GM03348 (cell line): Measurements from ENCODE around the gene GSTA5.
"Not testable (repeated sequence)": the region's sequence is repeated elsewhere in the genome, so short reads cannot be mapped to it uniquely, and the experiment has no call there.

Source experiments
- DNase-seq: peaks from one replicate; pipeline ENCODE4 v3.0.0; 2012; ENCODE audit warnings: low spot score

The GSTA5 gene

DNA sequence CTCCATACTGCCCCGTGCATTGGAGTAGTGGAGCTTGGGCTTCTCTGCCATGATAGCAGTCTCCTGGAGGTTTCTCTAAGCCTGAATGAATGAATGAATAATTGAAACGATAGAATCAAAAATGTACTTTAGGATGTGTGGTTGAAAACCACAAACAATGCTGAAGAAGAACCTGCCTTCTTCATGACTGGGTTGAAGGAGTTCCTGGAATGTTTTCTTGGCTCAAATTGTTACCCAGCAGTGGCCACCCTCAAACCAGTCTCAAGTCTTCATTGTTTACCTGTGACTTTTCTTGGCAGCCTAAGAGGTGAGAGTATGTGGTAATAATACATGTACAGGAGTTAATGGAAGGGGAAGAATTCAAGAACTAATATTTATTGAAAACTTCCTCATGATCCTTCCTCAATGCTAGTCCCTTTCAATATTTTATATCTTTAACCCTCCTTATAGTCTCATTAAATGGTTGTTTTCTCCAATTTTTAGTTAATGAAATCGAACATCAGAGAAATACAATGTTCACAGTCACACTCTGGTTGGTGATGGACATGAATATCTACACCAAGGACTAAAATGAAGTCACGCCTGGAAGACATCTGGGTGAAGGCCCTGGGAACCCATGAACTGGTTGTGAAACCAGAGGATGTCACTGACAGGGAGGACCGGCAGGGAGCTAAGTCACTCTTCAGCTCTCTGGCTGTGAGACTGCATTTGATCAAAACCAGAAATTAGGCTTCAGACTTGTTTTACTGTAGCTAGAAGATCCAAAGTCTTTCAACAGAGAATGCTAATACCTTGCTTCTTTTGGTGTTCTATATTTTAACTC lies at the start of gene GSTA5:
Gene GSTA5 (minus strand): TSS at position 51 of the 823 bp plus-strand sequence.
- DNase-seq: no peak

DNA sequence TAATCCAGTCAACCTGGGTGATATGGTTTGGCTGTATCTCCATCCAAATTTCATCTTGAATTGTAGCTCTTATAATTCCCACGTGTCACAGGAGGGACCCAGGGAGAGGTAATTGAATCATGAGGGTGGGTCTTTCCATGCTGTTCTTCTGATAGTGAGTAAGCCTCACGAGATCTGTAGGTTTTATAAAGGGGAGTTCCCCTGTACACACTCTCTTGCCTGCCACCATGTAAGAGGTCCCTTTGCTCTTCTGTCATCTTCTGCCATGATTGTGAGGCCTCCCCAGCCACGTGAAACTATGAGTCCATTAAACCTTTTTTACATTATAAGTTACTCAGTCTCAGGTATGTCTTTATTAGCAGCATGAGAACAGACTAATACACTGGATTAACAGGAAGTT lies 49.4 kb upstream of the GSTA5 start:
- DNase-seq: no peak

DNA sequence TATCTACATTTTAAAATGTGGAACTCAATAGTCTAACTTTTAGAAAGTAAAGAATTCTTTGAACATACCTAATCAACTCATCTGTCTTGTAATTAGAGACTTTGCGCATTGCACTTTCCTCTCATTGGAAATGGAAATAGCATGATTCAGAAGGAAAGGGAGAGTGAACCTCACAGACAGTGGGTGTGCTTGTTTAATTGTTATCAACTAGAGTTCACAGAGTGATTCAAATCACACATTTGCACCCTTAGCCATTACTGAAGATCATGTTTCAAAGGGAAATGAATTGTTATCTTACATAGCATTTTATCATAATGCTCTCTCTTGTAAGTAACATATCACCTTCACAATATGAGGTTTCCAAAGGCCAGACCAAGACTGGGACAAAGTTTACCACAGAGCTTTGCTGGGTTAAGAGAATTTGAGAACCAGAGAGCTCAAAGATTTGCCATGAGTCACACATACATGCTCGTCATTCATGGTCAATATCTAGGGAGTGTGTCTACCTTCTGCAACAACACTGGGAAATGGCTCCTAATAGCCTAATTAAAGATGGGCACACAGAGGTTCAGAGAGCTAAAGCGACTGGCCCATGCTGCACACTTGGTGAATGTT lies 47.4 kb upstream of the GSTA5 start:
- DNase-seq: no peak

DNA sequence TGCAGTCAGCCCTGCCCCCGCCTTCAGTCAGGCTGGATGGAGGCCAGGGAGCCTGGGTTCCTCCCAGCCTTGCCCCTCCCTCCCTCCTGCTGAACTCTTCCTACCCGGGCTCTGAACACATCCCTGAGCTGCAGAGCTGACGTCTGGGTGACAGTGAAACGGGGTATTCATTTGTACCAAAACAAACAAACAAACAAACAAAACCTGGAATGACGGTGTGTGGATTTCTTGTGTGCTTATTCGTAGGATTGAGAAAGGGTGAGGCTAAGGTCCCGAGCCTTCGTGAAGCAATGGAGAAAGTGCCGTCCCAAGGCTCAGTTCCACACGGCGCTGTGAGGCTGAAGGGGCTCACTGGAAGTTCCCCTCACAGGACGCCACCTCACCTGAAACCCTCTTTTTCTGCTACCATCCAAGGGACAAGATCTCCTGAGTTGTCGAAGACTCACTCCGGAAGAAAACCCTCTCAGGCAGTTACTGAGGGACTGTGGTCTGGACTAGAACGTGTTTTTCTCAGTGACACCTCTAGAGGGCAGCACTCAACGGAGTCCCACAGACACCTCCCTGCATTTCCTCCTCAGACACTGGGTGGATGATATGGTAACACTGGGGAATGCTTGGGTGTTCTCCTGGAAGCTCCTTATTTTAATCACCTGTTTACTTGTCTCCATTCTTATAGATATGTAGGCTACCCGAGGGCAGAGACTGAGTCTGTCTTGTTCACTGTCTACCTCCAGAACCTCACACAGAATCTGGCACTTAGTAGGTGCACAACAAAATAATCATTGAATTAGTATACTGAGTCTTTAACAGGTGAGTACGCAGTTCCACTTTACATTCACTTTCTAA lies 41.6 kb upstream of the GSTA5 start:
- DNase-seq: peak; percentile 89

DNA sequence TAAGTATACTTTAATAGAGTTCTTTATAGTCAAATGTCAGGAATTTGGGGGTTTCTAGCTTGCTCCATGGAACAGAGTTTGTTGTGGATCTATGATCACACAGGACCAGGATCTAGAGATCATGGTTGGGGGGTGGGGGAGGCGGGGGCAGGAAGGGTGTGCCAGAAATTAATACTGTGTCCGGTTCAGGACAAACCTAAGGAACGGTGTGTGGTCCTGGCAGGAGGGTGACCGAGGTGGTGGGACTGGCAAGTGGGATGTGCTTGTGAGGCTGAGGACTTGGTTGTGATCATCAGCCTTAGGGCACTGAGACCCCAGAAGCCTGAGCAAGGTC lies 41.0 kb upstream of the GSTA5 start:
- DNase-seq: no peak

DNA sequence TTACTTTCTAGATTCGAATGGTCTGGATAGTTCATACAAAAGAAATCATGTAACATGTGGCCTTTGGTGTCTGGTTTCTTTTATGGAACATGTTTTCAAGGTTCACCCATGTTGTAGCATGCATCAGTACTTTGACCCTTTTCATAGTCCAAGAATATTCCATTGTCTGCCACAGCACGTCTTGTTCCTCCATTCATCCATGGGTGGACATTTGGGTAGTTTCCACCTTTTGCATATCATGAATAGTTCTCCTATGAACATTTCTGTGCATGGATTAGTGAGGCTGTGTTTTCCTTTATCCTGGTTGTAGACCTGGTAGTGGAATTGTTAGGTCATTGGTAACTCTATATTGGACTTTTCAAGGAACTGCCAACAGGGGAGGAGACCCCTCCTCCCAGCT lies 37.2 kb upstream of the GSTA5 start:
- peak; percentile 11 for DNase-seq

DNA sequence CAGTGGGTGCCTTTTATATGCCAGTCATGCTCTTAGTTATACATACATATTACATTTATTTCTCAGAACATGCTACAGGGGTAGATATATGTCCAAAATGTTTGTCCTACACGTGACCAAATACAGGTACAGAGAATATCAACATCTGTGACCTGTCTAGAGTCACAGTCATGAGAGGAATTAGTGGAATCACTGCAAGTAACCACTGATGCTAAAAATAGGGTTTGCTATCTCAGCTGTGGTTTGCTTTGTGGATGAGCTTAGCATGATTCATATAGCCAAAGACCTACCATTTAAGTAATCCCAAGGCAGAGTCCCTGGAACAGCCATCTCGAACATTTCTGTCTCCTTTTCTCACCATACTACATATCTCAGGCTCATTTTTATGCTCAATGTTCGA lies 36.6 kb upstream of the GSTA5 start:
- DNase-seq: peak; percentile 81

DNA sequence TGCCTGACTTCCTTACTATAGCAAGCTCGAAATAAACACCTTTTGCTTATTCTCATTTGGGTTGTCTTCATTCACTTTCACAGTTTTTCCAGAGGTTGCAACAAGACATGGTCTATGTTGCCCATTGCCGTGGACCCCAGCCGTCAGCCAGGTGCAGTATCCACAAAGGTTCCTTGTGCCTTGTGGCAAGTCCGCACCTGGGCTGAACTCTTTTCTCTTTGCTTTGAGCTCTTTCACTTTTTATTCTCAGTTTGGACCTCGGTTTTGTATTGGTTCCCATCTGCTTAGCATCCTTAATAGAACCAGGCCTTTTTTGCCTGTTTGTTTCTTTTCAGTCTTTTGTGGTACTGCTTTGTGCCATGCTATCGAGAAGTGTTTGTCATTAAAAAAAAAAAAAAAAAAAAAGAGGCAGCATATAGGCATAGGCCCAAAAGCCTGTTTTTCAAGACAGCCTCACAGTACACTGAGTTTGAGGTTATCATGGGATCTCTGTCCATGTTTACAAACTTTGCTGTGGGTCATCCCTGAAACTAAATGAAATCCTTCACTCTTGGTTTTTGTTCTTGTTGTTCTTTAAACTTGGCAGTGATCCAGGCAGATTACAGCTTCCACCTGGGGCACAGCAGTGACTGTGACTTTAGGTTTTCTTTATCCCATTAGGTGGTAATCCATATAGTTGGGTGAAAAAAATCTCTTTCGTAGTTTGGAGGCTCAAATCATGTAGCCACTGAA lies 35.6 kb upstream of the GSTA5 start:
- DNase-seq: no peak

DNA sequence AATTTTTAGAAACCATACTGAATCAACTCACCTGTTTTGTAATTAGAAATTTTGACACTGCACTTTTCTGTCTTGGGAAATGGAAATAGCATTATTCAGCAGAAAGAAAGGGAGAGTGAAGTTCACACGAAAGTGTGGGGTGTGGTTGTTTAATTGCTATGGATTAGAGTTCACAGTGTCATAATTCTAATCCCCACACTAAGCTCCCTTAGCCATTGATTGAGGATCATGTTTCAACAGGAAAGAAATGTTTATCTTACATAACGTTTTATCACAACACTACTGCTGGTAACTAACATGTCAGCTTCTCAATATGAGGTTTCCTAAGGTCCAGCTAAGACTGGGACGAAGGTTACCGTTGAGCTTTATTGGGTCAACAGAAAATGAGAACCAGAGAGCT lies 31.4 kb upstream of the GSTA5 start:
- DNase-seq: no peak

DNA sequence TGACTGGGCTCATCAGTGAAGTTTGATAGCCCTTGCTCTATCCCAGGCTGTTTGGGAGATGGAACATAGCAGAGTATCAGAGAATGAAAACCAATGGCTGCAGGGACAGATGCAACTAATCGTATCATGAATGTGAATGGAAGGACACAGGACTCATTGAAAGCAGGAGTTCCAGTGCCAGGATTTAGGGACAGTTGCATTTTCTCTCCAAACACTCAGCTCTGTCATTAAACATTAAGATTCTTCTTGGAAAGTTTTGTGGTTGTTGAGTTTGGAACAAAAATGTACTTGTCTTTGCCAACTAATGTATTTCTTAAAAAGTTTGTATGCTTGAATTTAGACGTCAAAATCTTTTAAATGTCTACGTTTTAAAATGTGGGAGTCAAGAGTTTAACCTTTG lies 31.0 kb upstream of the GSTA5 start:
- DNase-seq: no peak

DNA sequence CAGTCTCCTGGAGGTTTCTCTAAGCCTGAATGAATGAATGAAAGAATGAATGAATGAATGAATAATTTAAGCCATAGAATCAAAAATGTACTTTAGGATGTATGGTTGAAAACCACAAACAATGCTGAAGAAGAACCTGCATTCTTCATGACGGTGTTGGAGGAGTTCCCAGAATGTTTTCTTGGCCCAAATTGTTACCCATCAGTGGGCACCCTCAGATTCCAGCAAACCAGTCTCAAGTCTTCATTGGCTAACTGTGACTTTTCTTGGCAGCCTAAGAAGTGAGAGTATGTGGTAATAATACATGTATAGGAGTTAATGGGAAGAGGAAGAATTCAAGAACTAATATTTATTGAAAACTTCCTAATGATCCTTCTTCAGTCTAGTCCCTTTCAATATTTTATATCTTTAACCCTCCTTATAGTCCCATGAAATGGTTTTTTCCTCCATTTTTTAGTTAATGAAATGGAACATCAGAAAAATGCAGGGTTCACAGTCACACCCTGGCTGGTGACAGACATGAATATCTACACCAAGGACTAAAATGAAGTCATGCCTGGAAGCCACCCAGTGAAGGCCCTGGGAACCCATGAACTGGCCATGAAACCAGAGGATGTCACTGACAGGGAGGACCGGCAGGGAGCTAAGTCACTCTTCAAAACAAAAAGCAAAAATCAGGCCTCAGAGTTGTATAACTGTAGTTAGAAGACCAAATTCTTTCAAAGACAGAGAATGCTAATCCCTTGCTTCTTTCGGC lies 29.9 kb upstream of the GSTA5 start:
- DNase-seq: not testable (repeated sequence)

DNA sequence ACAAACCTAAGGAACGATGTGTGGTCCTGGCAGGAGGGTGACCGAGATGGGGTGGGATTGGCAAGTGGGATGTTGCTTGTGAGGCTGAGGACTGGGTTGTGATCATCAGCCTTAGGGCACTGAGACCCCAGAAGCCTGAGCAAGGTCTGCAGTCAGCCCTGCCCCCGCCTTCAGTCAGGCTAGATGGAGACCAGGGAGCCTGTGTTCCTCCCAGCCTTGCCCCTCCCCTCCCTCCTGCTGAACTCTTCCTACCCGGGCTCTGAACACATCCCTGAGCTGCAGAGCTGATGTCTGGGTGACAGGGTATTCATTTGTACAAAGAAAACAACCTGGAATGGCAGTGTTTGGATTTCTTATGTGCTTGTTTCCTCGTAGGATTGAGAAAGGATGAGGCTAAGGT lies 28.3 kb upstream of the GSTA5 start:
- not testable (repeated sequence) for DNase-seq

DNA sequence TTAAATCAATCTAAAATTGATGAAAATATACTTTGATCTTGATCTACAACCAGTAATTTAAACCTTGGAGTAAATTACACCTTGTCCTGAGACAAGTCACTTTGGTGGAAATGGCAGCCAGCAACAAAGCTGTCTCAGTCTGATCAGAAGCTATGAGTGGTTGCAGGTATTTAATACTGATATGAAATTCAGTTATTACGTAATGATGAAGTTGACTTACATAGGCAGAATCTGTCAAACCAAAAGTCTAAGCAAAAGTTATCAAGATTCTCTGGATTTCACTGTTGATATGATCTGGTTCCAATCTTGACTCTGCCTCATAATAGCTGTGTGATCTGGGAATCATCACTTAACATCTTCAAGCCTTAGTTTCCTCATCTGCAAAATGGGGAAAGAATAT lies 27.6 kb upstream of the GSTA5 start:
- no peak for DNase-seq

DNA sequence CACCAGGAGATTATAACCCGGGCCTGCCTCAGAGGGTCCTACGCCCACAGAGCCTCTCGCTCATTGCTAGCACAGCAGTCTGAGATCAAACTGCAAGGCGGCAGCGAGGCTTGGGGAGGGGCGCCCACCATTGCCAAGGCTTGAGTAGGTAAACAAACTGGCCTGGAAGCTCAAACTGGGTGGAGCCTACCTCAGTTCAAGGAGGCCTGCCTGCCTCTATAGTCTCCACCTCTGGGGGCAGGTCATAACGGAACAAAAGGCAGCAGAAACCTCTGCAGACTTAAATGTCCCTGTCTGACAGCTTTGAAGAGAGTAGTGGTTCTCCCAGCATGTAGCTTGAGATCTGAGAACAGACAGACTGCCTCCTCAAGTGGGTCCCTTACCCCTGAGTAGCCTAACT lies 20.5 kb upstream of the GSTA5 start:
- not testable (repeated sequence) for DNase-seq

DNA sequence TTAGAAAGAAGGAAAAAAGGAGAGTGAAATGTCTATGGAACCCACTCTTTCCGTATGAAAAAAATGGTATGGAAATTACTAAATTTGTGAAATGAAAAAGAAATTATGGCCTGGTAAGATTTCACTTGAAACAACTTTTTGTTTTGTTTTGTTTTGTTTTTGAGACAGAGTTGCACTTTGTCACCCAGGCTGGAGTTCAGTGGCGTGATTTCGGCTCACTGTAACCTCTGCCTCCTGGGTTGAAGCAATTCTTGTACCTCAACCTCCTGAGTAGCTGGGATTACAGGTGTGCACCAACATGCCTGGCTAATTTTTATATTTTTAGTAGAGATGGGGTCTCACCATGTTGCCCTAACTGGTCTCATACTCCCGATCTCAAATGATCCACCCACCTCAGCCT lies 17.8 kb upstream of the GSTA5 start:
- DNase-seq: no peak

DNA sequence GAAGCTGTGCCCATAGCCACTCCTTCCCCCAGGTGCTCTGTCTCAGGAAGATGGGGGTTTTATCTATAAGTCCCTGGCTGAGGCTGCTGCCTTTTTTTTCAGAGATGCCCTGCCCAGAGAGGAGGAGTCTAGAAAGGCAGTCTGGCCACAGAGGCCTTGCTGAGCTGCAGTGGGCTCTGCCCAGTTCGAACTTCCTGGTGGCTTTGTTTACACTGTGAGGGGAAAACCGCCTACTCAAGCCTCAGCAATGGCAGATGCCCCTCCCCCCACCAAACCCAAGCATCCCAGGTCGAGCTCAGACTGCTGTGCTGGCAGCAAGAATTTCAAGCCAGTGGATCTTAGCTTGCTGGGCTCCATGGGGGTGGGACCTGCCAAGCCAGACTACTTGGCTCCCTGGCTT lies 15.5 kb upstream of the GSTA5 start:
- not testable (repeated sequence) for DNase-seq

DNA sequence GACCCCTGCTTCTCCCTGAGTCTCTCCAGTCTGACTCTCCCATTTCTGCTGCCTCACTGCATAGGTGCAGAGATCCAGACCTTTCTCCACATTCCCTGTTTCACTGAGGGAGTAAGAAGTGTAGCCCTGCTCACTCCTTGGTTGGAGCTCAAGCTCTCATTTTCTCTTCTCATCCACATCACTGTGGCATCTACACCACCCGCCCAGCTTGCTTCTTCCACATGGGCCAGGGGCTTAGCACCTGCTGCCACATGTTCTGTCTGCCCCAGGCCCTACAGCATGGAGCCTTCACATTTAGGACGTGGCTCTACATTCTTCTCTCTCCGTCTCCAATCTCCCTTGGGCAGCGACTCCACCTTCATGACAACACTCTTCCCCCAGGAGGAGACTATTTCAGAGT lies 8.5 kb upstream of the GSTA5 start:
- no peak for DNase-seq

DNA sequence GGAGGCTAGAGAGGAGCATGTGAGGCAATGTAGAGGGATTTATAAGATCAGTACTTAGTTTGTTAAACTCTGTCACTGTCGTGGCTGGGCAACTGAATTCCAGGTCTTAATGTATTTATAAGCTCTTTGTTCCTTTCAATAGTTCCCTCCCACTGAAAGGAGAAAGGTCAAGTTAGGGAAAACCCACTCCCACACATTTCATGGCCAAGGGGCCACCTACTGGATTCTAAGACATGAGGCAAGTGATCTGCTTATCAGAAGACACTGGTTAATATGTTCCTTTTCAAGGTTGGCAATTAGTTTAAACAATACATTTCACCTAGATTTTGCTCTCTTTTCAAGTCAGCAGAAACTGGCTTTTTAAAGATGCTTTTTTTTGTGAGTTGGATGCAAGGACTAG lies 5.4 kb upstream of the GSTA5 start:
- DNase-seq: no peak

DNA sequence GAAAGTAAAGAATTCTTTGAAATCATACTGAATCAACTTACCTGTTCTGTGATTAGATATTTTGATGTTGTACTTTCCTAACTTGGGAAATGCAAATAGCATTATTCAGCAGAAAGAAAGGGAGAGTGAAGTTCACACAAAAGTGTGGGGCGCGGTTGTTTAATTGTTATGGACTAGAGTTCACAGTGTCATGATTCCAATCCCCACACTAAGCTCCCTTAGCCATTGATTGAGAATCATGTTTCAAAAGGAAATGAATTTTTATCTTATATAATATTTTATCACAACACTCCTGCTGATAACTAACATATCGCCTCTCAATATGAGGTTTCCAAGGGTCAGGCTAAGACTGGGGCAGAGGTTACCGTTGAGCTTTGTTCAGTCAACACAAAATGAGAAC lies 3.0 kb upstream of the GSTA5 start:
- DNase-seq: no peak

DNA sequence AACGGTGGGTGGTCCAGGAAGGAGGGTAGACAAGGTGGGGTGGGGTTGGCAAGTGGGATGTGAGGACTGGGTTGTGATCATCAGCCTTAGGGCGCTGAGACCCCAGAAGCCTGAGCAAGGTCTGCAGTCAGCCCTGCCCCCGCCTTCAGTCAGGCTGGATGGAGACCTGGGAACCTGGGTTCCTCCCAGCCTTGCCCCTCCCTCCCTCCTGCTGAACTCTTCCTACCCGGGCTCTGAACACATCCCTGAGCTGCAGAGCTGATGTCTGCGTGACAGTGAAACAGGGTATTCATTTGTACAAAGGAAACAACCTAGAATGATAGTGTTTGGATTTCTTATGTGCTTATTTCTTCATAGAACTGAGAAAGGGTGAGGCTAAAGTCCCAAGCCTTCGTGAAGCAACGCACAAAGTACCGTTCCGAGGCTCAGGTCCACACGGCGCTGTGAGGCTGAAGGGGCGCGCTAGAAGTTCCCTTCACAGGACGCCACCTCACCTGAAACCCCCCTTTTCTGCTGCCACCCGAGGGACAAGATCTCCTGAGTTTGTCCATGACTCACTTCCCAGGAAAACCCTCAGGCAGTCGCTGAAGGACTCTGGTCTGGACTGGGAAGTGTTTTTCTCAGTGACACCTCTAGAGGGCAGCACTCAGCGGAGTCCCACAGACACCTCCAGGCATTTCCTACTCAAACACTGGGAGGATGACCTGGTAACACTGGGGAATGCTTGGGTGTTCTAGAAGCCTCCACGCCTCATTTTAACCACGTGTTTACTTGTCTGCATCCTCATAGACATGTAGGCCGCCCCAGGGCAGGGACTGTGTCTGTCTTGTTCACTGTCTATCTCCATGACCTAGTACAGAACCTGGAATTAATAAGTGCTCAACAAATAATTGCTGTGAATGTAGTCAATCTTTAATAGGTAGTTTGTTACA lies 1.2 kb downstream of the GSTA5 start:
- DNase-seq: peak; percentile 69
